Activated naive CD4-positive, alpha-beta T cell treated with anti-CD3 and anti-CD28 coated beads, Interleukin-2, amount 50 U/mL, for 72 hours (primary cell): ENCODE data around the gene CACNA1E. TPM values are rescaled to one million over a fixed set of nuclear protein-coding genes. Genes with fewer than 3 reads are reported as not detected.
"Not testable (repeated sequence)": the region's sequence is repeated elsewhere in the genome, so short reads cannot be mapped to it uniquely, and the experiment has no call there.

ENCODE experiments used
- ATAC-seq, 2 donors: fragments of 150-1000 bp; cut with Tn5 transposase; 2 replicates each; pipeline ENCODE4 v1.10.0; 2021; ENCODE audit warnings: mild to moderate bottlenecking in 2 of 2, moderate library complexity in 2 of 2
- DNase-seq, 2 donors: peaks; one replicate each; pipeline ENCODE4 v3.0.0; 2021 to 2022; ENCODE audit warnings: low spot score in 2 of 2
- H3K27ac Mint-ChIP-seq, 2 donors: one replicate each; pipeline ENCODE4 v1.8.0; 2022; ENCODE audit warnings: mild to moderate bottlenecking in 2 of 2, mixed read lengths in 2 of 2
- H3K36me3 Mint-ChIP-seq, 2 donors: one replicate each; pipeline ENCODE4 v1.8.0; 2022; ENCODE audit warnings: mixed read lengths in 2 of 2
- H3K9me3 Mint-ChIP-seq, 2 donors: one replicate each; pipeline ENCODE4 v1.8.0; 2022; ENCODE audit warnings: mixed read lengths in 2 of 2
- total RNA-seq, 2 donors: library from RNA; stranded (reverse); gene quantifications; one replicate each; pipeline ENCODE4 v1.2.3, GENCODE V29; 2022

CACNA1E gene
- total RNA-seq, 2 donors from 2014 or later, result 0.02 to 0.16 TPM

DNA sequence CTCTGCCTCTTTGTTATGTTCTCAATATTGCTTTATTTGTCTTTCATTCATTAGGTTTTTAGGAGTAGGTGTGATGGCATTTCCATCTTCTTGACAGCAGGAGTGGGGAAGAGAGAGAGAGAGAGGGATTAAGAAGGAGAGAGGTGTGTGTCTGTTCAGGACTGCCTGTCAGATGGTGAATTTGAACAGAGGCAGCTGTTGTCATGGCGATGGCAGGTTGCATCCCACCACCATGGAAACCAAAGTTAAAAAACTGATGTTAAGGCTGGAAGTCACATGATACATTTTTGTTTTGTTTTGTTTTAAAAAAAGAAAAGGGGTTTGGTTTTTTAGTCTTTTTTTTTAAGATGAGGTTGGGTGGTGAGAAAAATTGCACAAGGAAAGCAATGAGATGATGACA lies 18.3 kb downstream of the CACNA1E start:
- H3K36me3 Mint-ChIP-seq, result no peaks in the 10 kb centered on the region
- DNase-seq (no peak), ATAC-seq (no peak)
- no peaks in the 10 kb centered on the region for H3K9me3 Mint-ChIP-seq
- H3K27ac Mint-ChIP-seq, result no peak overlapping the region

DNA sequence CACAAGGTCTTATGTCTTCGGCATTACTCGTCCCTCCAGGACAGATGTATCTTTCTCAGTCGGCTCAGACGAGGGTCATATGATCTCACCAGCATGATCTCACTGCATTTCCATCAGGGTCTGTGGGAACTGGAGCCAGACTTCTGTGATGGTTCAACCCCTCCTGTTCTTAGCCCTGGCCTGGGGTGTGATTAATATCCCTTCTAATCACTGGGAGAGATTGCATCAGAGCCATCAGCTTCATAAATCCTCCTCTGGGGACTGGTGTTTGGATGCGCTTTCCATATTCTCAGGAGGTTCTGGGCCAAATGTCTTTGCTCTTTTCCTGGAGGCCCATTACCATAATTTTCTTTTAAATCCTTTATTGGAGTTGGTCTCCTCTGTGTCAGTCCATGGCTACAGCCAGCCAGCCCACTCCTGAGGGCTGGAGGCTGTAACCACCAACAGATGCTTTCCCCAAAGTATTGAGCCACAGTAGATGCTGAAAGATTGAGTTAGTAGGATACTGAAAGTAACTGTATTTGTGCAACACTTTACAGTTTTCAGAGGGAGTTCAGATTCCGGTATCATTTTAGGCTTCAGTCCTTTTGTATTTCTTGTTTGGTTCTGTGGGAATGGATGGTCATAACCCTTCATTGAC lies 20.0 kb downstream of the CACNA1E start:
- ATAC-seq (no peak), DNase-seq (no peak)
- no peaks in the 10 kb centered on the region for H3K36me3 Mint-ChIP-seq
- H3K9me3 Mint-ChIP-seq, result no peaks in the 10 kb centered on the region
- H3K27ac Mint-ChIP-seq, result peak overlapping the region in 1 of 2 donors; percentile 66

DNA sequence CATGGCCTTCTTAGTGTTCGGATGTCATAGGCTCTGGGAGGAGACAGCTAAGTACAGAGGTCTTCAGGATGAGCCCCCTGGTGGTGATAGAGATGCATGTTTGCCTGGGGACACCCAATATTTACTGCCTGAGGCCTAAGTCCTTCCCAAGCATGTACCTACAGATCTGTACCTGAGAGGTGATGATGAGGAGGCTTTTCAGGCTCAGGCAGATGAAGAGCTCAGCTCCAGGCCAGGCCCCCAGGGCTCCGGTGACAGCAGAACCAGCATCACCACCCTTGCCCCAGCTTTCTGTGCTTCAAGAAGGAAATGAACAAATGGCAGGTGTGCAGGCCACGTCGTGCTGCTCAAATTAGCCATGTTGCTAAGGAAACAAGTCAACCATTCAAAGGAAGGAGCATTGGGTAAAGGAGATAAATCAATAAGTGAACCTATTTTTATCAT lies 21.1 kb downstream of the CACNA1E start:
- DNase-seq, result peak in 1 of 2 donors; percentile 7
- Mint-ChIP-seq H3K36me3 (no peaks in the 10 kb centered on the region), H3K9me3 (no peaks in the 10 kb centered on the region), H3K27ac (peak overlapping the region in 1 of 2 donors; percentile 32)
- peak in 1 of 2 donors; percentile 56 for ATAC-seq

DNA sequence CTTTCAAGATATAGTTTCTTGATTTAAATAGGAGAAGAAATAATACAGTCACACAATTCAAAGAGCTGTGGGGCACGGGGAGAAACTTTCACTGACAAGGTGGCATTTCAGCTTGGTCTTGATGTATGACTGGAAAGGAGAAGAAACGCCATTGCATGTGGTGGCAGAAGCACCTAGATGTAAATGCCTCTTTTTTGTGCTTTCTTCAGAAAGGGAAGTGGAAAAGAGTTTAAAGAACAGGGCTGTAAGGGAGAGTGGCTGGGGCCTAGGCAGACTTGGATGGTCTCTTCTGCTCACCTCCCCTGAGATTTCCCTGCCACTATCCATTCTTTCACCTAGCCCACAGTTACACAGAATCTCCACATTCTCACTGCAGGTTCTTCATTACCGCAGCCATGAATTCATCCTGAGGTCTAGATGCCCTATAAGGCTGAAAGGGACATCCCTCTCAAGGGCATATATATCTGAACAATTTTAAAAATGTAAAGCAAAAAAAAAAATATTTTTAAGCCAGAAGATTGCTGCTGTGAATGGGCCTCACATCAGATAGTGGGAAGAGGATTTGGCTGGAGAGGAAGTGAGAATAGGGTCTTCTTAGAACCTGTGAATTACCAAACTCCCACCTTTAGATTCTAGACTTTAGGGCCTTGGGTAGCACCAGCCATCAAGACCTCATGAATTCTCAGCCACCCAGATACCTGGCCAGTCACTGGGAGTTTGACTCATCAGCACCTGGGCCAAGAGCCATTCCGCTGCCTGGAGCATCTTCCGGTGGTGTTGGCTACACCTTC lies 23.4 kb downstream of the CACNA1E start:
- no peaks in the 10 kb centered on the region for H3K36me3 Mint-ChIP-seq
- peak overlapping the region in 1 of 2 donors; percentile 31 for H3K27ac Mint-ChIP-seq
- H3K9me3 Mint-ChIP-seq, result no peaks in the 10 kb centered on the region
- ATAC-seq (no peak), DNase-seq (no peak)

DNA sequence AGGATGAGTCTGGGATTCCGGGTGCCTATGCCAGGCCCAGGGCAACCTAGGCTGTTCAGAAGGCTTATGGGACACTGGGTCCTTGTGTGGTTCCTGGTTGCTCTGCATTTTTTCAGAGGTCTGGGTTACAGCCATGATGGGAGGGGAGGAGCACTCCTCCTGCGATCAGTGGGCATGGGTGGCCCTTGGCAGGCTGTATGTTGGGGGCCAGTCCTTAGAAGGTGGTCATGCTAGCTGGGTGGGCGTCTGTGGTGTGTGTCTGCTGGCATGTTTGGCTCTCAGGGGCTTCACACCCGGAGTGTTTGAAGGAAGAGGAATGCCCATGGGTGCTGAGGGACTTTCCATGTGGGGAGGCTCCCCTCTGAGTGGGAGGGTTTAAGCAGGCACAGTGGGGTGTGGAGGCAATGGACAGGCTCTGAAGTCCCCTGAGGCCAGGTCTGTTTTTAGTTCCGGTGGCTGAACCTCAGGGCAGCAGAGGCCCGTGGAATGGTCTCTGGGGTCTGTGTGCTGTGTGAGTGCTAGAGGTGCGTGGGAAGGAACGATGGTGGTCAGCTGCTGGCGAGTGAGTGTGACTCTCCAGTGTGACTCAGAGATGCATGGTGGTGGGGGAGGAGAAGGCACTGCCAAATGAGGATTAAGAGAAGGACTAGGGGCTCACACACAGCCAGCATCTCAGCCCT lies 25.3 kb downstream of the CACNA1E start:
- Mint-ChIP-seq H3K27ac (peak overlapping the region in 1 of 2 donors; percentile 66), H3K9me3 (no peaks in the 10 kb centered on the region), H3K36me3 (no peaks in the 10 kb centered on the region)
- no peak for ATAC-seq
- DNase-seq, result no peak

DNA sequence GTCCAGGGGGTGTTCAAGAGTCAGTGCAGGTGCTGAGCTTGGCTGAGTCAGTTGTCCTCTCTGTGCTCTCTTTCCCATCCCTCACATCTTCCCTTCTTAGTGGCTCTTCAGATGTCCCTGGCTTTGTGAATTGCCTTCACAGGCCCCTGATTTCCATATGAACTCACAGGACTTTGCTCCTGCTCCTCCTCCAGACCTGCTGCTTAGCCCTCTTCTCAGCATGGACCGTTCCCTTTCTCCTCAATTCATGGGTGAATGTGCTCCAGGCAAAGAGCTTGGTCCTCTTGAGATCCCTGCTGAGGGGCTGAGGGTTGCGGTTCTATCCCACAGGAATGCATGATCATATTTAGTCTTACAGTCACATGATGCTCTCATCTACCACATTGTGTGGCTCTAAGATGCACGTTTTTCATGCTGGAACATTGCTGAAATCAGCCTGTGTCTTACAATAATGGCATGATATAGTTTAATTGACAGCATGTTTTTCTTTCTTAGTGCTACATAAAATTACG lies 30.5 kb downstream of the CACNA1E start:
- no peak for DNase-seq
- no peaks in the 10 kb centered on the region for H3K36me3 Mint-ChIP-seq
- no peaks in the 10 kb centered on the region for H3K9me3 Mint-ChIP-seq
- no peak overlapping the region for H3K27ac Mint-ChIP-seq
- no peak for ATAC-seq

DNA sequence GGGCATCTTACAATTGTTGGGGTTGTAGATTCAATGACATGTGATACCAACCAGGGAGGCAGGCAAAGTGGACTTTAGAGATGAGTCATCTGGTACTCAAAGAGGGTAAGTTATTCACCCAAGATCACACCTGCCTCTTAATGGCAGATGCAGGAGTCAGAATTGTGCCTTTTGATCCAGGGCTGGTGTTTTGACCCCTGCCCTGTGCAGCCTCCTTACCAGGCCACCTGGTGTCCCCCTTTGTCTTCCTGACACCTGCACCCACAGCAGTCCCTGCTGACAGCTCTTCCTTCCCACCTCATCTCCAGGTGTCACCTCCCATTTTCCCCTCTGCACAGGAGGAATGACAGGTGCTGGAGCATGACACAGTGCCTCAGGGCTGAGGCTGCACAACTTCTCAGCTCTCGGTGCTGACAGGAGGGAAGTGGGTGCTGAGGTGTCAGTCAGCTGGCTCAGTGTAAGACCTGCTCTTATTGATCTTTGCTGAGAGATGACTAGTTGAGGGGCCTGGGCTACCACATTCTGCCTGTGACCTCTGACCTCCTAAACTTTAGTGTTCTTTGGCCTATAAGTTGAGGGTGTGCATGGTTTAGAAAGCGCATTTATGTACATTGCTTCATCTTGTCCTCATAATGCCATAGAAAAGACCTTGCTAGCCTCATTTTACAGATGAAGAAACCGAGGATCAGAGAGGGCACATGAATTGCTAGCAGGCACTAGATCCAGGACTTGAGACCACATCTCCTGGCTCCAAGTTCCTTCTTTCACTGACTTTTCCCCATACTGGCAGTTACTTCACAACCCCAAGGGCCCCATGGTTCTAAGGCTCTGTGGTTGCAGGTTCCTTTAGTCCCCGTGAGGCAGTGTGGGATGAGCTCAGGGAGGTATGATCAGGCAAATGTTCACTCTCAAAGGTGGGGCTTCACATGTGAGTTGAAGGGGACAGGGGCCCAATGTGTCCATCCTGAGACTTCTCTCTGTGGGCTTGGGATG lies 31.3 kb downstream of the CACNA1E start:
- DNase-seq, result no peak
- Mint-ChIP-seq H3K9me3 (no peaks in the 10 kb centered on the region), H3K36me3 (no peaks in the 10 kb centered on the region), H3K27ac (no peak overlapping the region)
- peak in 1 of 2 donors; percentile 47 for ATAC-seq

DNA sequence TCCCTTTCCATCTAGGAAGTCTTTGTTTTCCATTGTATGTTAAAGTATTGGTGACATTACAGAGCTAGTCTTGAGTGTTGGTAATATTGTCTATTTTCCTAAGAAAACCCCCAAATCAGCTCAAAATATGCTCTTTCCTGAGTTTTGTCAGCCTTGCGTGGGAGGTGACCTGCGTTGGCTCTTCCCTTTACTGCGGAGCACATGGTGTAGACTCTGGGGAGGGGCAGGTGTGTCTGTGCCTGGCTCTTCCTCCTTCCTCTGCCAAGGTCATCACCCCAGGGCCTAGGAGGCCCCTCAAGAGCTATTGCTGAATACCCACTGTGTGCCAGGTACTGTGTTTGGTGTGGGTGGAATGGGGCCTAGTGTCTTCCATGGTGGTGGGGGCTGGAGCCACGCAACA lies 33.4 kb downstream of the CACNA1E start:
- DNase-seq, result no peak
- H3K36me3 Mint-ChIP-seq, result no peaks in the 10 kb centered on the region
- ATAC-seq, result no peak

DNA sequence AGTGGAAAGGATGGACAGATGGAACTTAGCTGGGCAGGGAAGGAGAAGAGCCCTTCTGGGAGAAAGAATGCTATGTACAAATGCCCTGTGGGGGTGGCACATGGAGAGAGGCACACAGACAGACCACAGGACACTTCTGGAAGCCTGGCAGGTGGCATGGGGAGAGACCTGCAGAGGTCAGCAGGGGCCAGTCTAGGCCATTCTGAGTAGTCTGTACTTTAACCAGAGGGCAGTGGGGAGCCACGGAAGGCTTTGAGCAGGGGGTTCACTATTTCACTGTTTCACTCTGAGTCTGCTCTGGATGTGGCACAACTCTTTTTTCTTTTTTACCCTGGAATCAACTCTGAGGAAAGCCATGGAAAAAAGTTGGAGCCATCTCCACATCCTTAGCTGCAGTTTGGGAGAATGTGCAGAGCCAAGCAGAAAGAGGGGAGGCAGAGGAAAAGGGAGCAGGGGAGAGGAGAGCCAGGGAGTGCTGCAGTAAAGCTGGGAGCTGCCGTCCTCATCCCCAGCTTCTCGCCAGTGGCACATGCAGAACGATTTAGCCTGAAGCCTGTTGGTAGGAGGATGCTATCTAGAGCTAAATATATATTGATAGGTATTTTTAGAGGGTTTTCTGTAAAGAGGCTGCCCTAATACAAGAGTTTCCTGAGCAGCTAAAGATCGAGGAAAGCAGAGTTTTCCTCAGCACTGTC lies 34.0 kb downstream of the CACNA1E start:
- Mint-ChIP-seq H3K36me3 (no peaks in the 10 kb centered on the region), H3K9me3 (no peaks in the 10 kb centered on the region), H3K27ac (no peak overlapping the region)
- no peak for ATAC-seq
- no peak for DNase-seq

More for the DNA sequence above, 33.4 kb downstream of the CACNA1E start:
- Mint-ChIP-seq H3K27ac (no peak overlapping the region), H3K9me3 (no peaks in the 10 kb centered on the region)

DNA sequence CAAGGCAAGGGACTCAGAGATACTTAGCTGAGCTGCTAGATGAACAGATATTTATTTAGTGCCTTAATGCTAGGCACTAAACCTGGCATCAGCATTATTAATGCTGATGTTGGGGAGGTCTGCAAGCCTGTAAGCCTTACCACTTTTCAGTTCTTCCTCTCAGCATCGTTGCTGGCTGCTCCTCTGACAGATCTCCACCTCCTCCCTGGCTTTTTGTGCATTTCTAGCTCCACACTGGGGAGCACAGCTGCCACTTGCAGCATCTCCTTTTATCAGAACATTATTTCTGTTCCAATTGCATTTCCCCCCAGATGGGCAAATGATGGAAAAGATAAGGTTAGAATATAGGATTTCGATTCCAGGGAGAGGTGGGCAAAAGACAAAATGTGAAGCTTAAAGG lies 34.8 kb downstream of the CACNA1E start:
- Mint-ChIP-seq H3K9me3 (no peaks in the 10 kb centered on the region), H3K36me3 (no peaks in the 10 kb centered on the region), H3K27ac (no peak overlapping the region)
- ATAC-seq, result no peak
- DNase-seq, result no peak

DNA sequence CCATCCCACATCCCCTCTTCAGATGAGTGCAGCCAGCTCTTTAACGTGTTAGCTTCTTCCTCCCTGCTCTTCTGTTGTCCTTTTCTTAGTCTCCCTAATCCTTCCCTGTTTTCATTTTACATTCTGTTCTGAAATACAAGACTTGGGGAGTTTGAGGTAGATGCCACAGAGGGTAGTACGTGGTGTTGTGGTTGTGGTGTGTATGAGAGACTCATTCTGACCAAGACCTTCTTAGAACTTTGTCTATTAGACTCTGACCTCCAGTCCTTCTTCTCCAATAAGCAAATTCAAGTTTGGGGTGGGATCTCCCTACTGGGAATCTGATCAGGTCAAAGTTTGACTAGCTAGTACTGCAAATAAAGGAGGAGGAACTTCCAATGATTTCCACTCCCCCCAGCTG lies 39.5 kb downstream of the CACNA1E start:
- ATAC-seq, result no peak
- Mint-ChIP-seq H3K27ac (peak overlapping the region in 1 of 2 donors; percentile 76), H3K36me3 (no peaks in the 10 kb centered on the region), H3K9me3 (peaks cover 3 to 5% of the 10 kb centered on the region in 2 donors)
- DNase-seq, result no peak

DNA sequence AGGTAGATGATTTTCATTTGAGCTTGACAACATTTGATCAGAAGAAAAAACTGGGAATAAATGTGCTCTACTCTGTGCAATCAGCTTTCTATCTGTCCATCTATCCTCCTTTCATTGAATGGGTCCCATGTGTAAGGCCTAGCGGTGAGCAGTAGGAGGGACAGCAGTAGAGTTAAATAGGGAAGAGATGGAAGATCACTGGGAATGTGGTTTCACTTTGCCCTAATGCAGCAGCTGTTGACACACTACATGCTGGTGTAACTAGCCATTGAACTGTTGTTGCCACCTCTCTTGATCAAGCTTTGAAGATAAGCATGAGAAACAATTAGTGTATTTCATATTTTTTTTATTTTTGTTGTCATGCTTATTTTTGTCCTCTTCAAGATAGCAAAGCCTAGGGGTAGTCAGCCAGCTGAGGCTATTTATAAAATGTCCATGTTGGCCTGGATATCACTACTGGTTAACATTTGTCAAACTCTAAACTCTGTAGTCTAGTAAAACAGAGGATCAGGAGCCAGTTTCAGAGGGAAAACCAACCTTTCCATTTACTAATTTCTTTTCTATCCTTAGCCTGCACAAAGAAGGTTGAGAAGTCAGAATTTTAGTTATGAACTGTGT lies 41.9 kb downstream of the CACNA1E start:
- ATAC-seq, result no peak
- Mint-ChIP-seq H3K27ac (no peak overlapping the region), H3K9me3 (peaks cover 9 to 13% of the 10 kb centered on the region in 2 donors), H3K36me3 (peaks cover 8 to 16% of the 10 kb centered on the region in 2 donors)
- no peak for DNase-seq

DNA sequence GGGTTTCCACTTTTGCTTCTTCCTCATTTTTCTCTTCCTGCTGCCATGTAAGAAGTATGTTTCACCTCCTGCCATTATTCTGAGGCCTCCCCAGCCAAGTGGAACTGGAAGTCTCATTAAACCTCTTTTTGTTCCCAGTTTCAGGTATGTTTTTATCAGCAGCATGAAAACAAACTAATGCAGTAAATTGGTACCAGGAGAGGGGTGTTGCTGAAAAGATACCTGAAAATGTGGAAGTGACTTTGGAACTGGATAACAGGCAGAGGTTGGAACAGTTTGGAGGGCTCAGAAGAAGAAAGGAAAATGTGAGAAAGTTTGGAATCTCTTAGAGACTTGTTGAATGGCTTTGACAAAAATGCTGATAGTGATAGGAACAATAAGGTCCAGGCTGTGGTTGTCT lies 44.9 kb downstream of the CACNA1E start:
- Mint-ChIP-seq H3K9me3 (peaks cover 9 to 16% of the 10 kb centered on the region in 2 donors), H3K36me3 (peaks cover 8 to 17% of the 10 kb centered on the region in 2 donors)
- not testable (repeated sequence) for ATAC-seq, H3K27ac Mint-ChIP-seq, DNase-seq

DNA sequence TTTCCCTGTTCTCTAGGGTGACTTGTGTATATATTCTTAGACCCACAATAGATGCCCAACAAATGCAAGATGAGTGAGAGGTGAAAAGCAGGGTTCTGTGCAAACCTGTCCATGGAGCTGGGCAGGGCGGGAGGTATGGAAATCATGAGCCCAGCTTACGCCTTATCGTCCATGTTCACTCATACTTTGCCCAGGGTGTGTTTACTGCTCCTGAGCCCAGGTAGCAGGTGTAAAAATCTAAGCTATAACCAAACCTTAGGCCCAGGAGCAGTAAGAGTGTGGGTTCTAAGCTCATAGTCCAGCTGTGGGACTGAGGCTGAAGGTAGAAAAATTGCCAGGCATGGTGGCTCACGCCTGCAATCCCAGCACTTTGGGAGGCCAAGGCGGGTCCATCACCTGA lies 48.1 kb downstream of the CACNA1E start:
- peaks cover 8 to 17% of the 10 kb centered on the region in 2 donors for H3K36me3 Mint-ChIP-seq
- DNase-seq (no peak), ATAC-seq (no peak)
- H3K9me3 Mint-ChIP-seq, result peaks cover 9 to 16% of the 10 kb centered on the region in 2 donors
- no peak overlapping the region for H3K27ac Mint-ChIP-seq

DNA sequence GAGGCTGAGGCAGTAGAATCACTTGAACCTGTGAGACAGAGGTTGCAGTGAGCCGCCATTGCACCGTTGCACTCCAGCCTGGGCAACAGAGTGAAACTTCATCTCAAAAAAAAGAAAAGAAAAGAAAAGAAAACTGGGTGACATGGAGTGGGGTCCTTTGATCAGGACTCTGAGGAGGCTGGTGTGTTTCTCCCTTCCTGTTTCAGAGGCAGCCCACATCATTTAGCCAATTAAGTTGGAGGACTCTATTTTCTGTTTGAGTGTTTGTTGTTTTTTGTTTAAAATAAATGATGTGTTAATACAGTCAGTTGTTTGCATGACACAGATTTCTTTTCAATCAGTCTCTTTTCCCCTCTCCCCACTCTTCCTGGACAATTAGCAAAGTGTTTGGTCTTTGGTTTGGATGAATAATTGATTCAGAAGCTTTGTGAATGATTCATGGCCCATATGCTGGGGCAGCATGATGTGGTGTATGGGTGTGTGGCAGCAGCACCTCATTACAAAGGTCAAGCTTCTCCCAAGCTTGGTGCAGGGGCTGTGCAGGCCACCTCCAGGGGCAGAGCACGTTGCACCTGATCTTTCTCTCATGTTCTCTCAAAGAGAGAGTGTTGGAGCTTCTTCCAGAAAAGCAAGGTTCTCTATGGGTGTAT lies 48.8 kb downstream of the CACNA1E start:
- ATAC-seq (no peak), DNase-seq (no peak)
- Mint-ChIP-seq H3K9me3 (peaks cover 9 to 16% of the 10 kb centered on the region in 2 donors), H3K36me3 (peaks cover 8 to 17% of the 10 kb centered on the region in 2 donors), H3K27ac (no peak overlapping the region)
